Nephron progenitor cell (in vitro differentiated cells): ENCODE measurements around the gene FOXQ1.

Source experiments
- DNase-seq: peaks from one replicate; pipeline ENCODE4 v3.0.0; 2021
- H3K27ac Mint-ChIP-seq: 2 replicates; pipeline ENCODE4 v1.8.0; 2021; ENCODE audit warnings: mild to moderate bottlenecking, moderate library complexity, mixed read lengths
- H3K27me3 Mint-ChIP-seq: 2 replicates; pipeline ENCODE4 v1.8.0; 2021; ENCODE audit warnings: mild to moderate bottlenecking, low read depth, mixed read lengths; ENCODE audit not compliant: poor library complexity
- H3K36me3 Mint-ChIP-seq: 2 replicates; pipeline ENCODE4 v1.8.0; 2021; ENCODE audit warnings: low read depth, mixed read lengths
- H3K4me1 Mint-ChIP-seq: 2 replicates; pipeline ENCODE4 v1.8.0; 2021; ENCODE audit warnings: mixed read lengths
- H3K4me3 Mint-ChIP-seq: 2 replicates; pipeline ENCODE4 v1.8.0; 2021; ENCODE audit warnings: mild to moderate bottlenecking, moderate library complexity, mixed read lengths
- H3K9me3 Mint-ChIP-seq: 2 replicates; pipeline ENCODE4 v1.8.0; 2021; ENCODE audit warnings: mild to moderate bottlenecking, moderate library complexity, mixed read lengths
- TF ChIP-seq, protein P1 (sequence below): fragments of 200-600 bp; sonication (generic); IDR thresholded peaks from 2 replicates; pipeline ENCODE4 v1.5.0; 2021; ENCODE audit warnings: antibody characterized with exemption

The FOXQ1 gene

DNA sequence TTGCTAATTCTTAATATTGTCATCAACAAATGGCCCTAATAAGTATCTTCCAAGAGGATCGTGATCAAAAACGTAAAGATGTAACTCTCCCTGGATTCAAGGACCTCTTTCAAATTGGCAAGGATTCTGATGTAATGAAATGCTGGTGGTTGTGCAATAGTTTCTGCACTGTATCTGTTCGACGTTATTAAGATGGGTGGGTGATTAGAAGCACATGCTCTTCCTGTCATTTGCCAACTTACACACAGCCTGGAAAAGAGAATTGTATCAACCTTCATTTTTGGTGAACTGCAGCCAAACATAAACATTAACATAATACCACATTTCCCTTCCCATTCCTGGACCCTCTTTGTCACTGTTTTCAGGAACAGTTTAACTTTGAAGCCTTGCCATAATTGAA lies 9.8 kb downstream of the FOXQ1 start:
- Mint-ChIP-seq H3K27me3 (peaks cover 49% of the 10 kb centered on the region), H3K4me1 (no peaks in the 10 kb centered on the region), H3K27ac (no peak overlapping the region), H3K36me3 (no peaks in the 10 kb centered on the region), H3K4me3 (no peak overlapping the region), H3K9me3 (peaks cover 9% of the 10 kb centered on the region)
- TF ChIP-seq, protein P1, sequence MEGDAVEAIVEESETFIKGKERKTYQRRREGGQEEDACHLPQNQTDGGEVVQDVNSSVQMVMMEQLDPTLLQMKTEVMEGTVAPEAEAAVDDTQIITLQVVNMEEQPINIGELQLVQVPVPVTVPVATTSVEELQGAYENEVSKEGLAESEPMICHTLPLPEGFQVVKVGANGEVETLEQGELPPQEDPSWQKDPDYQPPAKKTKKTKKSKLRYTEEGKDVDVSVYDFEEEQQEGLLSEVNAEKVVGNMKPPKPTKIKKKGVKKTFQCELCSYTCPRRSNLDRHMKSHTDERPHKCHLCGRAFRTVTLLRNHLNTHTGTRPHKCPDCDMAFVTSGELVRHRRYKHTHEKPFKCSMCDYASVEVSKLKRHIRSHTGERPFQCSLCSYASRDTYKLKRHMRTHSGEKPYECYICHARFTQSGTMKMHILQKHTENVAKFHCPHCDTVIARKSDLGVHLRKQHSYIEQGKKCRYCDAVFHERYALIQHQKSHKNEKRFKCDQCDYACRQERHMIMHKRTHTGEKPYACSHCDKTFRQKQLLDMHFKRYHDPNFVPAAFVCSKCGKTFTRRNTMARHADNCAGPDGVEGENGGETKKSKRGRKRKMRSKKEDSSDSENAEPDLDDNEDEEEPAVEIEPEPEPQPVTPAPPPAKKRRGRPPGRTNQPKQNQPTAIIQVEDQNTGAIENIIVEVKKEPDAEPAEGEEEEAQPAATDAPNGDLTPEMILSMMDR, result no peak
- no peak for DNase-seq

DNA sequence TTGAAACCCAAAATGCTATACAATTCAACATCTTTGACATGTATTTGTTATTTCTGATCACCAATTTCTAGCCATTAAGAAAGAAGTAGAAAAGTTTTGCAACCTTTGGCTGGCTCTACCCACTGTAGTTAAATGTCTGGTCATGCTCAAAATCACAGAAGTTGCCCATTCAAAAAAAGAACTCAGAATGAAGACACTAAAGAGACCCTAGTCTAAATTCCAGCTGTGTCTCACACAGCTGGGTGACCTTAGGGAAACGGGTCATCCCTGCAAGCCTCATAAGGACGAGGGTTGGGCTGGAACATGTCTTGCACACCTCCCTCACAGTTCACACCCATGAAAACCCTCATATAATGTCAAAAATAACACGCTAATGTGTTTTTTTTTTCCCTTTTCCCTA lies 10.3 kb downstream of the FOXQ1 start:
- H3K36me3 Mint-ChIP-seq, result no peaks in the 10 kb centered on the region
- no peak overlapping the region for H3K4me3 Mint-ChIP-seq
- no peaks in the 10 kb centered on the region for H3K4me1 Mint-ChIP-seq
- TF ChIP-seq, protein P1, result no peak
- H3K27ac Mint-ChIP-seq, result no peak overlapping the region
- DNase-seq, result no peak
- H3K9me3 Mint-ChIP-seq, result peaks cover 9% of the 10 kb centered on the region
- peaks cover 51% of the 10 kb centered on the region for H3K27me3 Mint-ChIP-seq

DNA sequence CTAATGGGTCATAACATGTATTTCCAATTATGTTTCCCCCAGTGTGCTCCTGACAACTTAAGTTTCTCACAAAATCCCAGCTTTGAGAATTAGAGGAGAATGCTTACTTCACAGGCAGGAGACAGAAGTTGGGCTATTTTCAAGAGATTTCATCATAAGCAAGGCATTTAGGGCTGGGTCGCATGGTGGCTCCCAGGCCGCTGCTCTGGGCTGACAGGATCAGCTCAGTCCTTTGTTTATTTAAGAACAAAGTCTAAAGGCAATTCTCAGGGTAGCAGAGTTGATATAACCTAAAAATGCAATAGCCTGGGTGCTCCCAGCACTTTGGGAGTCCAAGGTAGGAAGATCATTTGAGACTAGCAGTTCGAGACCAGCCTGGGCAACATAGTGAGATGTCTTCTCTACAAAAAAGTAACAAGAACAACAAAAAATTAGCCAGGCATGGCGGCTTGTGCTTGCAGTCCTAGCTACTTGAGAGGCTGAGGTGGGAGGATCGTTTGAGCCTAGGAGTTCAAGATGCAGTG lies 10.9 kb downstream of the FOXQ1 start:
- DNase-seq, result no peak
- peaks cover 9% of the 10 kb centered on the region for H3K9me3 Mint-ChIP-seq
- H3K27ac Mint-ChIP-seq, result no peak overlapping the region
- TF ChIP-seq, protein P1, result no peak
- no peak overlapping the region for H3K4me3 Mint-ChIP-seq
- no peaks in the 10 kb centered on the region for H3K4me1 Mint-ChIP-seq
- no peaks in the 10 kb centered on the region for H3K36me3 Mint-ChIP-seq
- peaks cover 51% of the 10 kb centered on the region for H3K27me3 Mint-ChIP-seq

DNA sequence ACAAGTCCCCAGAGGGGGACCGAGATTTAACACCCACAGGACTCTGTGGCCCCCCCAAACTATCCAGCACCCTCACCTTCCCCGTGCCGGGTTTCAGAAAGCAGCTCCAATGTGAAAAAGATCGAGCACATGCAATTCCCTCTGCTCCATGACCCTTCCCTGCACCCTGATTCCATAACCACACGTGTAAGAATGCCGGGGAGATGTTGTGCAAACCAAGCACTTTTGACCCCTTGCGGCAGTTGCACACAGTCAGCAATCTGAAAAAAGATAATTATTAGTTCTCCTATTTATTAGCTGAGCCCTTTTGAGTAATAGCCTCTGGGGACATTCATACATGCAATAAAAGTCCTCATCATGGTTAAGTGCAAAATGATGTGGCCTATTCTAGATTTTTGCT lies 13.0 kb downstream of the FOXQ1 start:
- Mint-ChIP-seq H3K27ac (no peak overlapping the region), H3K4me1 (no peaks in the 10 kb centered on the region), H3K9me3 (peaks cover 14% of the 10 kb centered on the region), H3K4me3 (no peak overlapping the region), H3K27me3 (peaks cover 48% of the 10 kb centered on the region), H3K36me3 (no peaks in the 10 kb centered on the region)
- TF ChIP-seq, protein P1, result no peak
- no peak for DNase-seq

DNA sequence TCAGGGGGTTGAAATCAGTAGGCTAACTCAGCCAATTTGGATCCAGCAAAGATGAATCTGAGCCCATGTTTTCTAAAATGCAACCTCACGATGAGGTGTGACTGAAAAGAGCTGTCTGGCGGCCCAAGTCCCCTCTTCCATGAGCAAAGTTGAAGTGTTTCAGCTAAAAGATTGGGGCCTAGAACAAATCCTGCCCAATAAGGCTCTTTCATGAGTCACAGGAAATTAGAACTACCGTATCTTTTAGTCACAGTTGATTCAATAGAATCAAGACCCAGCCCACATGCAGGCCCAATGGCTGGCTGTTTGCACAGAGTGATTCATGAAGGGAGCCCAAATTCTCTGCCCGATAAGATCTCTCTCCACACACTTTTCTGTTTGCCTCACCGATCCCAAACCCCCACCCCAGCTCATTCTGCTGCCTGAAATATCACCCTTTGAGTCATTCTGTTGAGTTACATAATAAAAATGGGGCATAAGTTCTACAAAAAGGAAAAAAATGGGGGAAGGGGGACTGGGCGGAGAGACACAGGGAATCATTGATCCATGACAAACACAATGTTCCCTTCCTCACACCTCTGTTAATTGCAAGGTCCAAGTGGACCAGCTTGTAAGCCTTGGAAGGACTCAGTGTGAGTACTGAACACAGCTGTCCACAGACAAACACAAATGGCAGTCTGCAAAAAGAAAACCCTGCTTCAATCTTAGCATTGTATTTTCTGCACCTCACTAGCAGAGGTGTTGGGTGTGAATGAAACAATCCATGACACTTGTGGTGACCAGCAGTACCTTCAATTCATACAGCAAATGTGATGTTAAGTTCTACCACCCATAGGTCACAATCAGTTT lies 13.8 kb downstream of the FOXQ1 start:
- Mint-ChIP-seq H3K9me3 (peaks cover 21% of the 10 kb centered on the region), H3K4me3 (no peak overlapping the region), H3K27ac (no peak overlapping the region), H3K36me3 (peaks cover 4% of the 10 kb centered on the region), H3K27me3 (peaks cover 53% of the 10 kb centered on the region), H3K4me1 (no peaks in the 10 kb centered on the region)
- TF ChIP-seq, protein P1, result no peak
- no peak for DNase-seq
